ENCODE data around the gene SEMA4C. TPM values are rescaled to one million over a fixed set of nuclear protein-coding genes. Genes with fewer than 3 reads are reported as not detected.
"Not testable (repeated sequence)": the region's sequence is repeated elsewhere in the genome, so short reads cannot be mapped to it uniquely, and the experiment has no call there.

The SEMA4C gene
- polyA plus RNA-seq, 2 of the 4 experiments (the other 2 are of a cell fraction): 11.0 to 14.4 TPM

- H3K4me2 ChIP-seq: no peak overlapping the region
- H3K4me1 ChIP-seq: peaks cover 27% of the 10 kb centered on the region
- no peak for FAIRE-seq
- H3K9me3 ChIP-seq: no peaks in the 10 kb centered on the region
- CTCF ChIA-PET: interaction anchor here (0.6 to 5.7 kb wide), 3 partner anchors 7 to 444 kb away, joined by 3 to 54 read pairs (median 44); partner anchors contain the start of gene ANKRD39
- no peak overlapping the region for H3K27ac ChIP-seq
- no peak overlapping the region for H3K4me3 ChIP-seq
- 89% methylated on average over 16 of the region's 16 CpGs for WGBS (ENCODE audit: missing lambda C conversion rate)
- POLR2A ChIA-PET: interaction anchor here (0.9 kb wide), 1 partner anchor 8 kb away, joined by 4 read pairs; the partner anchor contains the start of gene ANKRD39
- ATAC-seq: no peak
- TF ChIP-seq HOXB5 (CRISPR knock-in tag; IDR thresholded peaks at IDR 0.05): no peak
- no peak for DNase-seq (ENCODE audit: low read depth in 1 of 2, low spot score in 1 of 2)
Measured at GRCh38 chr2:96865654-96866053, 4.2 kb downstream of the SEMA4C start.

GRCh38 chr2:96864343-96865091 is 5.4 kb downstream of the SEMA4C start:
- H3K4me3 ChIP-seq: no peak overlapping the region
- peaks cover 30% of the 10 kb centered on the region for H3K4me1 ChIP-seq

DNA sequence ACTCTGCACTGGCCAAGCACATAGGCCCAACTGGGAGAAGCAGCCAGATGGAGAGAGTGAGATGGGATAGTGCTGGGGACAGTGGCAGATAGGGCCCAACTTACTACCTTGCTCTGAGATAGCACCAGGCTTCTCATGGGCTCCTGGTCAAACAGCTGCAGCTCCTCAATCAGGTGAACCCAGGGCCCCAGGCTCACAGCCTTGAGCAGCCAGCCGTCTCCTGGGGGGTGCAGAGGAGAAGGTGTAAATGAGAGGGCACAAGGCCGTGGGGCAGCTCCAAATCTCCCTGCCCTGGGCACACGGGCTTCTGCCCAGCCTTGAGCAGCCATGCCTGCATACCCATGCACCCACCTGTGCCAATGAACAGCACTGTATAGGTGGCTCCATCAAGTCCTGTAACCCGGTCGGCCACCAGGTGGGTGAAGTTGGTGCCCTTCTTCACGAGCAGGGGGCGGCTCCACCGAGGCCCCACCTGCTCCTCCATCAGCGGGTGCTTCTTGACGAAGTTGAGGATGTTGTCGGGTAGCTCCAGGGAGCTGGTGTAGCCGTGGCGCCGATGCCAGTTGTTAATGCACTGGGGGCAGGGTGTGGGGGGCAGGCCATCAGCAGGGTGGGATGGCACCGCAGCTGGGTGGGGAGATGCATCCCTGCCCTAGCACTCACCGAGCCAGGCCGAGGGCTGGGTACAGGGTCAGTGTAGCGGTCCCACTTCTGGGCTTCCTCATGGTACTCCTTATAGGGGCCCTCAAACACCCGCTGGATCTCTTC is 6.1 kb downstream of the SEMA4C start:
- H3K4me3 ChIP-seq: no peak overlapping the region
- H3K4me2 ChIP-seq: no peak overlapping the region
- no peaks in the 10 kb centered on the region for H3K9me3 ChIP-seq
- POLR2A ChIA-PET: no interaction called here
- 94% methylated on average over 7 of the region's 19 CpGs for WGBS (ENCODE audit: missing lambda C conversion rate)
- CTCF ChIA-PET: interaction anchor here (1.0 to 5.7 kb wide), 4 partner anchors 63 to 248 kb away, joined by 3 to 44 read pairs (median 6); partner anchors contain the start of gene ANKRD36
- no peak for ATAC-seq
- no peak for FAIRE-seq
- no peak overlapping the region for H3K27ac ChIP-seq
- no peak for DNase-seq (ENCODE audit: low read depth in 1 of 2, low spot score in 1 of 2)
- TF ChIP-seq HOXB13 (CRISPR knock-in tag; IDR thresholded peaks at IDR 0.05; ENCODE audit: low read depth): no peak
- no peak for TF ChIP-seq CEBPB (IDR thresholded peaks at IDR 0.05)
- no peak for TF ChIP-seq HOXB5 (CRISPR knock-in tag; IDR thresholded peaks at IDR 0.05)
- peaks cover 36% of the 10 kb centered on the region for H3K4me1 ChIP-seq

More at GRCh38 chr2:96864343-96865091, 5.4 kb downstream of the SEMA4C start:
- H3K27ac ChIP-seq: no peak overlapping the region
- ATAC-seq (no peak), FAIRE-seq (no peak), DNase-seq (ENCODE audit: low read depth in 1 of 2, low spot score in 1 of 2) (no peak)
- TF ChIP-seq JUNB (IDR thresholded peaks at IDR 0.05) (no peak), POLR2A (IDR thresholded peaks at IDR 0.05; ENCODE audit: low read length) (no peak)
- ChIA-PET CTCF (interaction anchor here (0.6 to 5.7 kb wide), 5 partner anchors 64 to 443 kb away, joined by 3 to 44 read pairs (median 6); partner anchors contain the start of gene ANKRD36), POLR2A (no interaction called here)
- H3K9me3 ChIP-seq: no peaks in the 10 kb centered on the region
- WGBS (ENCODE audit: missing lambda C conversion rate): 91% methylated on average over 25 of the region's 25 CpGs
- no peak overlapping the region for H3K4me2 ChIP-seq

- H3K27ac ChIP-seq; H3K9me3 ChIP-seq; POLR2A ChIA-PET; DNase-seq (ENCODE audit: low read depth in 1 of 2, low spot score in 1 of 2); ATAC-seq; H3K4me2 ChIP-seq; H3K4me3 ChIP-seq; FAIRE-seq: not testable (repeated sequence)
- H3K4me1 ChIP-seq: peaks cover 36% of the 10 kb centered on the region
- CTCF ChIA-PET: interaction anchor here (0.7 to 5.7 kb wide), 3 partner anchors 87 to 250 kb away, joined by 3 to 44 read pairs (median 6); partner anchors contain the start of gene ANKRD36
- WGBS (ENCODE audit: missing lambda C conversion rate): 96% methylated on average over 4 of the region's 4 CpGs
Measured at GRCh38 chr2:96863056-96863455, 6.8 kb downstream of the SEMA4C start.

DNA sequence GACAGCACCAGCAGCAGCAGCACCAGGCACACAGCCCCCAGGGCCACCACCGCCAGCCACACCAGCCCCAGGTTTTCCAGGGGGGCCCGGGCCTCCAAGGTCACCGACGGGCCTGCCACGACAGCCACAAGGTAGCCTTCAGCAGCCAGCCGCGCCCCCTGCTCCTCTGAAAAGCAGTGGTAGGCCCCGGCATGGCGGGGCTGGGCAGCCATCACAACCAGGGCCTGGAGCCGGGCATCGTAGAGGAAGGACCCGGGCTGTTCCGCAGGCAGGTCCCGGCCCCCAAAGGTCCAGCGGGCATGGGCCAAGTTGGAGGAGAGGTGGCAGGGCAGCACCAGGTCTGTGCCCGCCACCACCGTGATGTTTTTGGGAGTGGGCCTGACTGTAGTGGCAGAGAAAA is 8.8 kb downstream of the SEMA4C start:
- WGBS (ENCODE audit: missing lambda C conversion rate): 94% methylated on average over 6 of the region's 17 CpGs
- H3K27ac ChIP-seq: no peak overlapping the region
- no peak for TF ChIP-seq PHF8 (IDR thresholded peaks at IDR 0.05; ENCODE audit: borderline replicate concordance, low read depth)
- no peak for TF ChIP-seq HOXB13 (CRISPR knock-in tag; IDR thresholded peaks at IDR 0.05; ENCODE audit: low read depth)
- TF ChIP-seq, protein P1, sequence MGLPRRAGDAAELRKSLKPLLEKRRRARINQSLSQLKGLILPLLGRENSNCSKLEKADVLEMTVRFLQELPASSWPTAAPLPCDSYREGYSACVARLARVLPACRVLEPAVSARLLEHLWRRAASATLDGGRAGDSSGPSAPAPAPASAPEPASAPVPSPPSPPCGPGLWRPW (IDR thresholded peaks at IDR 0.05): no peak
- TF ChIP-seq, protein P2, sequence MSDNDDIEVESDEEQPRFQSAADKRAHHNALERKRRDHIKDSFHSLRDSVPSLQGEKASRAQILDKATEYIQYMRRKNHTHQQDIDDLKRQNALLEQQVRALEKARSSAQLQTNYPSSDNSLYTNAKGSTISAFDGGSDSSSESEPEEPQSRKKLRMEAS (IDR thresholded peaks at IDR 0.05): no peak
- TF ChIP-seq HEYL (CRISPR knock-in tag; IDR thresholded peaks at IDR 0.05): no peak
- TF ChIP-seq ZNF302 (CRISPR knock-in tag; IDR thresholded peaks at IDR 0.05): no peak
- no peak for TF ChIP-seq JUNB (IDR thresholded peaks at IDR 0.05)
- TF ChIP-seq ATOH8 (CRISPR knock-in tag; IDR thresholded peaks at IDR 0.05; ENCODE audit: low read depth): no peak
- TF ChIP-seq CHD4 (IDR thresholded peaks at IDR 0.05; ENCODE audit: borderline replicate concordance): no peak
- TF ChIP-seq CHD2 (IDR thresholded peaks at IDR 0.05; ENCODE audit: low read length, partially characterized antibody): no peak
- no peak for TF ChIP-seq FOSL2 (IDR thresholded peaks at IDR 0.05)
- no peak for TF ChIP-seq FOSL2 (CRISPR knock-in tag; IDR thresholded peaks at IDR 0.05)
- TF ChIP-seq HDAC2 (IDR thresholded peaks at IDR 0.05): no peak
- TF ChIP-seq BCL3 (IDR thresholded peaks at IDR 0.05): no peak
- TF ChIP-seq ZSCAN20 (CRISPR knock-in tag; IDR thresholded peaks at IDR 0.05): no peak

More for the DNA sequence above, 8.8 kb downstream of the SEMA4C start:
- peaks cover 36% of the 10 kb centered on the region for H3K4me1 ChIP-seq
- no peak overlapping the region for H3K4me2 ChIP-seq
- FAIRE-seq: no peak
- no peak for DNase-seq (ENCODE audit: low read depth in 1 of 2, low spot score in 1 of 2)
- no peak for ATAC-seq
- no peak overlapping the region for H3K4me3 ChIP-seq
- CTCF ChIA-PET: interaction anchor here (1.3 to 5.7 kb wide), 4 partner anchors 10 to 251 kb away, joined by 5 to 44 read pairs (median 7); partner anchors contain the start of gene ANKRD36
- H3K9me3 ChIP-seq: no peaks in the 10 kb centered on the region
- POLR2A ChIA-PET: no interaction called here
